Naive B cell (primary cell): Measurements from ENCODE around the gene JAG2. TPM values are rescaled to one million over a fixed set of nuclear protein-coding genes. Genes with fewer than 3 reads are reported as not detected.
"Not testable (repeated sequence)": the region's sequence is repeated elsewhere in the genome, so short reads cannot be mapped to it uniquely, and the experiment has no call there.

Source experiments
- ATAC-seq, 2 donors: fragments of 150-1000 bp; cut with Tn5 transposase; 2 replicates each; pipeline ENCODE4 v1.10.0; 2021; ENCODE audit warnings: low read depth in 2 of 2, mild to moderate bottlenecking in 2 of 2, moderate library complexity in 2 of 2
- DNase-seq: peaks from one replicate; pipeline ENCODE4 v3.0.0; 2022
- H3K27ac Mint-ChIP-seq, 6 donors: one replicate each; pipeline ENCODE4 v1.8.0; 2020 to 2022; ENCODE audit warnings: mild to moderate bottlenecking in 6 of 6, mixed read lengths in 6 of 6, moderate library complexity in 5 of 6, inconsistent platforms in 2 of 6
- H3K27me3 Mint-ChIP-seq, 3 donors: one replicate each; pipeline ENCODE4 v1.8.0; 2021 to 2022; ENCODE audit warnings: mixed read lengths in 3 of 3, mild to moderate bottlenecking in 1 of 3
- H3K36me3 Mint-ChIP-seq, 2 donors: one replicate each; pipeline ENCODE4 v1.8.0; 2020 to 2022; ENCODE audit warnings: mixed read lengths in 2 of 2, inconsistent platforms in 1 of 2, mild to moderate bottlenecking in 1 of 2
- H3K4me1 Mint-ChIP-seq, 3 donors: one replicate each; pipeline ENCODE4 v1.8.0; 2020 to 2022; ENCODE audit warnings: mixed read lengths in 3 of 3, inconsistent platforms in 1 of 3, mild to moderate bottlenecking in 1 of 3, moderate library complexity in 1 of 3
- H3K4me3 Mint-ChIP-seq, 8 donors: one replicate each; pipeline ENCODE4 v1.8.0; 2020 to 2022; ENCODE audit warnings: mild to moderate bottlenecking in 8 of 8, mixed read lengths in 8 of 8, moderate library complexity in 8 of 8, inconsistent platforms in 2 of 8
- H3K9me3 Mint-ChIP-seq, 7 donors: one replicate each; pipeline ENCODE4 v1.8.0; 2020 to 2022; ENCODE audit warnings: mixed read lengths in 7 of 7, mild to moderate bottlenecking in 5 of 7, inconsistent platforms in 2 of 7, moderate library complexity in 1 of 7
- polyA plus RNA-seq, 6 donors: library from polyadenylated mRNA; unstranded; fragments of 300-500 nt; fragmentation: Illumina TruSeq; gene quantifications; one replicate each; pipeline ENCODE4 v1.2.3, GENCODE V29; 2021; ENCODE audit warnings: low read depth in 6 of 6

JAG2 gene
- polyA plus RNA-seq, 6 donors from 2014 or later: not detected

DNA sequence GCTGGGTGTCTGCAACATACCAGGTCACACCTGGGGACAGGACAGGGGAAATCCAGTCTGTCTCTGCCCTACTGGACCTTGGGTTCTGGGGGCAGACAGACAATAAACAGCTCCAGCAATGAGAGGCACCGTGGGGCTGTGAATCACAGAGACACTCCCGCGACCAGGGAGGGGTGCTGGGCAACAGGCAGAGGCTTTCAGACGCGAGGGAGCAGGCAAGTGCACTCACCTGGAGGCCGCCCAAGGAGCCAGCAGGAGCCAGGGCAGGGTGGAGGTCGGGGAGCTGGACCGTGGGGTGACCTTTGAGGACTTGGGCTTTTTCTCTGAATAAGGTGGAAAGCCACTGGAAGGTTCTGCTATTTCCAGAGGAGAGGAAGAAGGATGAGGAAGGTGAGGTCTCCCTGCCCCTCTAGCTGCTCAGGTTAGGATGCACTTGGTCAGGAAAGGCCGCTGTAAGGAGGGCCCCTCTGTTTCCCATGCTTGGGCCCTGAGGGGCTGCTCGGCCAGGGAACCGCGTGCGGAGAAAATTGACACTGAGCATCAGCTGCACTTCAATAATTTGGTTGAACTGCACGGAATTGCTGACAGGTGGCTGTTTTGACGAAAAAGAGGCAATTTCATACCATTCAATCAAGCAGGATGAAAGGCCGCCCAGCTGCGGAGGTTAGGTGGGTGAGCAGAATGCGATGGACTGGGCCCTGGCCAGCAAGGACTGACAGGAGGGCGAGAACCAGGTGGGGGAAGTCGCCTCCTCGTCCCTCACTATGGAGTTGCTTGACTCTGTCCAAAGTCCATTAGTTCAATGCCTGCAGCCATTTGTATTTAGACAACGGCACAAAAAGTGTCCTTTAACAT, 42.2 kb downstream of the JAG2 start:
- ATAC-seq: no peak
- H3K4me1 Mint-ChIP-seq: peaks cover 0 to 4% (median 0%) of the 10 kb centered on the region in 3 donors

DNA sequence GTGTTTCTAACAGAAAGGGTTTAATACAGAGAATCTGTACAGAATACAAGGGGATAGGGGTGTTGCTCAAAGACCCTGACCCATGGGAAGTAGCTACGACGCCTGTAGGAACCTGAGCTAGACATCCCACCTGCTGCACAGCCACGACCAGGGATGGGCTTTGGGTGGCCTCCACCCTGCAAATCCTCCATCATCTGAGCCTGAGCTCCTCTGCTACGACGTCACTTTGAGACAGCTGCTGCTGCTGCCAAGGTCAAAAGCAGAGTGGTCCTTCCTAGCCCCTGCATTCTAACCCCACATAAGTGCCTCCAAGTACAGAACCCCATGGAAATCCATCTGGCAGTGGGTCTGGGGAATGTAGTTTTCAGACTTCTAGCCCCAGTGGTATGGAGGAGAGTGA, 43.8 kb downstream of the JAG2 start:
- H3K9me3 Mint-ChIP-seq: peaks cover 5 to 31% (median 23%) of the 10 kb centered on the region in 7 donors
- peaks cover 0 to 4% (median 0%) of the 10 kb centered on the region in 3 donors for H3K4me1 Mint-ChIP-seq
- peaks cover 28 to 68% (median 61%) of the 10 kb centered on the region in 3 donors for H3K27me3 Mint-ChIP-seq
- H3K4me3 Mint-ChIP-seq: no peak overlapping the region
- H3K36me3 Mint-ChIP-seq: peaks cover 9 to 21% of the 10 kb centered on the region in 2 donors
- DNase-seq (no peak), ATAC-seq (no peak)
- no peak overlapping the region for H3K27ac Mint-ChIP-seq

More for the DNA sequence above, 42.2 kb downstream of the JAG2 start:
- Mint-ChIP-seq H3K36me3 (peaks cover 3 to 13% of the 10 kb centered on the region in 2 donors), H3K27me3 (peaks cover 28 to 59% (median 53%) of the 10 kb centered on the region in 3 donors), H3K9me3 (peaks cover 4 to 33% (median 19%) of the 10 kb centered on the region in 7 donors), H3K27ac (no peak overlapping the region), H3K4me3 (no peak overlapping the region)
- DNase-seq: no peak

DNA sequence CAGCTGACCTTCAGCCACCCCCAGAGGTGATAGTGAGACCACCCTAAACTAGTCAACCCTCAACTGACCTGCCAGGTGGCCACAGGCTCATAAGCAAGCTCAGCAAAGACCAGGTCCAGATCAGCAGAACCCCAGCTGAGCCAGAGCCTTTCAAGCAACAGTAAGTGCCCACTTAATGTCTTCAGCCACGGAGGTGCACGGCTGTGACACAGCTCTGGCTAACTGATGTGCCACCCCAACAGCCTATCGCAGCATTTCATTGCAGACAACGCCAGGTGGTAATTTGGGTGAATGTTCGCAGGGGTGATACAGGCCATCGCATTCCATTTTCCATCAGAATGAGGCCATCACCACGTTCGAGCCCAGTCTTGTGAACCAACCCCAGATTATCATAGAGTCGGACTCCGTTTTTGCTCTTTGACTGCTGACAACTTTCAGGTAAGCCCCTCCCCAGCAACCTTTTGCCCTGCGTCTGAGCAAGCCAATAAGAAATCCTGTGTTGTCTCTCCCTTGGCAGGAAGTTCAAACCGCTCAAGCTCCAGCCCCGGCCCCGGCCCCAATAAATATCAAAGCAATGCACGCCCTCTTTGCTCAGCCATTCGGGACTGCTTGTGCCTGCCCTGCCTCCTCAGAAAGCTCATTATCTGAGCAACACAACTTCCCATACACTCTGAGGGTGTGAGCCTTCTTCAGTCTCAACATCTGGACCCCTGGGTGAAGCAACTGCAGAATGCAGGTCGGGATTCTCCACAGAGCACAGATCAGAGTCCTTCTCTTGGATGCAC, 44.4 kb downstream of the JAG2 start:
- no peak for ATAC-seq
- no peak for DNase-seq
- Mint-ChIP-seq H3K27ac (no peak overlapping the region), H3K36me3 (peaks cover 9 to 21% of the 10 kb centered on the region in 2 donors), H3K4me1 (peaks cover 0 to 4% (median 0%) of the 10 kb centered on the region in 3 donors), H3K4me3 (peak overlapping the region in 1 of 8 donors; percentile 62), H3K9me3 (peaks cover 5 to 25% (median 22%) of the 10 kb centered on the region in 7 donors), H3K27me3 (peaks cover 28 to 66% (median 65%) of the 10 kb centered on the region in 3 donors)

DNA sequence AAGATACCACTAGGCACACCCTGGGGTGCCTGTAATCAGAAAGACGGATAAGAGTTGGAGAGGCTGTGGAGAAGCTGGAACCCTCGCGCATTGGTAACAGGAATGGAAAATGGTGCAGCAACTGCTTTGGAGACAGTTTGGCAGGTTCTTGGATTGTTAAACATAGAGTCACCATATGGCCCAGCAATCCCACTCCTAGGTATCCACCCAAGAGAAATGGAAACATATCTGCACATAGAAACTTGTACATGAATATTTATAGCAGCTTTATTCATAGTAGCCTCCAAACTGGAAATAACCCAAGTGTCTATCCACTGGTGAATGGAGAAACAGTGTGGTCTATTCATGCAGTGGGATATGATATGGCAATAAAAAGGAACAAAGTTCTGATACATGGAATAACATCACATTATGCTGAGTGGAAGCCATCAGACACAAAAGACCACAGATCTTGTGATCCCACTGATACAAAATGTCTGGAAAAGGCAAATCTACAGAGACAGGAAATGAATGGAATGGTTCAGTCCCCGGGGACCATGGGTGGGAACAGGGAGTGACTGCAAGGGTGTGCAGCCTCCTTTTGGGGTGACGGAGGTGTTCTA, 45.4 kb downstream of the JAG2 start:
- Mint-ChIP-seq H3K9me3 (peaks cover 5 to 23% (median 22%) of the 10 kb centered on the region in 7 donors), H3K36me3 (peaks cover 9 to 21% of the 10 kb centered on the region in 2 donors), H3K27me3 (peaks cover 29 to 65% (median 62%) of the 10 kb centered on the region in 3 donors)

DNA sequence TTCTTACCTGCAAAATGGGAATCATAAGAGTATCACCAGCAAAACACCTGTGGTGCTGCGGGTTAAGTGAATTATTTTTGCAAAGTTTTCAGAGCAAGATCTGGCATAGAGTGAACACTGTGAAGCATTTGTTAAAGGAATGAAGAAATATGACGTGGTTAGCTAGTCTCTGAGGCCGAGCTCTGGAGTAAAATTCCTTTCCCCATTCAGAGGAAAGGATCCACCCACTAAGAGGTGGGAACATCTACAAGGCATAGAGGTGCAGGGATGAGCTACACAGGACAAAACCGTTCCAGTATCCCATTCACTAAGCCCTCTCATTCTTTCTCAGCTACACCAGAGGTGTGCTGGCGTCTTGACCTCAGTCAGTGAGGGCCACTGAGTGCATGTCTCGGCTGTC, 48.5 kb downstream of the JAG2 start:
- DNase-seq (no peak), ATAC-seq (no peak)
- H3K27me3 Mint-ChIP-seq: peaks cover 14 to 61% (median 59%) of the 10 kb centered on the region in 3 donors
- peaks cover 9 to 21% of the 10 kb centered on the region in 2 donors for H3K36me3 Mint-ChIP-seq
- peak overlapping the region in 1 of 8 donors; percentile 18 for H3K4me3 Mint-ChIP-seq
- H3K9me3 Mint-ChIP-seq: peaks cover 5 to 23% (median 22%) of the 10 kb centered on the region in 7 donors
- no peak overlapping the region for H3K27ac Mint-ChIP-seq
- peaks cover 0 to 4% (median 0%) of the 10 kb centered on the region in 3 donors for H3K4me1 Mint-ChIP-seq

More for the DNA sequence above, 45.4 kb downstream of the JAG2 start:
- no peak overlapping the region for H3K4me3 Mint-ChIP-seq
- ATAC-seq (no peak), DNase-seq (no peak)
- H3K4me1 Mint-ChIP-seq: peaks cover 0 to 4% (median 0%) of the 10 kb centered on the region in 3 donors
- H3K27ac Mint-ChIP-seq: no peak overlapping the region

DNA sequence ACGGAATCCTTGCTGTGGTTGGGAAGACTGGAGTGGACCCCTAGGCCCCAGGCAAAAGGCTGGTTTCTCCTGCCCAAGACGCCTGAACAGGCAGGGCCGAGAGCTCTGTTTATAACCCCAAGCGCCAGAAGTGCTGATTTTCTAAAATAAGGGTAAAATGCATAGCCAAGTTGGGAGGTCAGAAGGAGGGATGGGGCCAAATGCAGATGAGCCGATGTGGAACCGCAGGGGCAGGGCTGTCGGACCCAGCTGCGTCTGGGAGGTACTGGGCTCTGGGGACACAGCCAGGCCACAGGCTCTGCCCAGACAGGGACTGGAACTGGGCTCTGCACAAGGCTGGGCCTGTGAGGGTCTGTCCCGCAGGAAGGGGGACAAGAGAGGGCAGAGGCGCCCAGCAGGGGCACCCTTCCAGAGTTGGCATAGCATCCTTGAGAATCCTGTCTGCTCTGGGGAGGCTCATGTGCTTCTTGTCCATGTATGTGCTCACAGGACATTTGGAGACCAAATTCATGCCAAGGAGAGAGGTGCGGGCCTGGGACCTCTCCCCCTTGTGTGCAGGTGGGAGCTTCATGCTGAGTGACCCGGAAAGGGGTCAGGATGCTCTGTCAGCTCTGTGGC, 49.1 kb downstream of the JAG2 start:
- H3K27me3 Mint-ChIP-seq: peaks cover 12 to 55% (median 53%) of the 10 kb centered on the region in 3 donors

DNA sequence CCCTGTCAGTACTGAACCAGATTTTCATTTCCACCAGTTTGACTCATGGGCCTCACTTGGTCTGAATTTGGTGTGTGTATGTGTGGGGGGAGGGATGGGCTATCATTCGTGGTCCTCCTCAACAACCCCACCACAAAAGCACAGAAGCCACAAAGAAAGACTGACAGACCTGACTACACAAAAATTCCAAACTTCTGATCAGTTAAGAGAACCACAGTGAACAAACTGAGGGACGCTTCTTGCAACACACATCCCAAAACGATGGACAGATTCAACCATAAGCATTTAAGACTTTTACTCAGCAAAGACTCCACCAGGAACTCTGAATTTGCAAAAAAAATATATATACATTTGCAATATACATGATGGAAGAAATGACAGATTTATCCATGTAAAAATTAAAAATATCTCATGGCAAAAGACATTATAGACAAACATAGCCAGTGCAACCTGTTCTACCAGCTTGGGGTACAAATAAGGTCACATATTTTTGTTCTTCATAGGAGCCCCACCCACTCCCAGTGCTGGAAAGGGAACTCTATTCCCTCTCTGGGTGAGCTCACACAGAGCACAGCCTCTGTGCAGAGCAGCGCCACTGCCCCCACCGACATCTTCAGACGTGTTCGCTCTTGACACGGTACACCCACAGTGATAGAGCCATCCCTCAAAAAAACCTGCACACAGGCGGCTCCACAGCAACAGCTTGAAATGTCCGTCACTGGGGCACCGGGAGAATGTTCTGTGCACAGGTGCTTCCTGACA, 49.7 kb downstream of the JAG2 start:
- no peak for DNase-seq
- Mint-ChIP-seq H3K9me3 (peaks cover 5 to 23% (median 21%) of the 10 kb centered on the region in 7 donors), H3K27me3 (peaks cover 12 to 48% (median 46%) of the 10 kb centered on the region in 3 donors), H3K27ac (no peak overlapping the region), H3K4me3 (no peak overlapping the region), H3K4me1 (no peaks in the 10 kb centered on the region), H3K36me3 (peaks cover 9 to 21% of the 10 kb centered on the region in 2 donors)
- ATAC-seq: no peak

More for the DNA sequence above, 49.1 kb downstream of the JAG2 start:
- no peak for DNase-seq
- Mint-ChIP-seq H3K4me1 (peaks cover 0 to 3% (median 0%) of the 10 kb centered on the region in 3 donors), H3K9me3 (peaks cover 5 to 23% (median 22%) of the 10 kb centered on the region in 7 donors), H3K4me3 (no peak overlapping the region), H3K27ac (no peak overlapping the region), H3K36me3 (peaks cover 9 to 21% of the 10 kb centered on the region in 2 donors)
- ATAC-seq: no peak

DNA sequence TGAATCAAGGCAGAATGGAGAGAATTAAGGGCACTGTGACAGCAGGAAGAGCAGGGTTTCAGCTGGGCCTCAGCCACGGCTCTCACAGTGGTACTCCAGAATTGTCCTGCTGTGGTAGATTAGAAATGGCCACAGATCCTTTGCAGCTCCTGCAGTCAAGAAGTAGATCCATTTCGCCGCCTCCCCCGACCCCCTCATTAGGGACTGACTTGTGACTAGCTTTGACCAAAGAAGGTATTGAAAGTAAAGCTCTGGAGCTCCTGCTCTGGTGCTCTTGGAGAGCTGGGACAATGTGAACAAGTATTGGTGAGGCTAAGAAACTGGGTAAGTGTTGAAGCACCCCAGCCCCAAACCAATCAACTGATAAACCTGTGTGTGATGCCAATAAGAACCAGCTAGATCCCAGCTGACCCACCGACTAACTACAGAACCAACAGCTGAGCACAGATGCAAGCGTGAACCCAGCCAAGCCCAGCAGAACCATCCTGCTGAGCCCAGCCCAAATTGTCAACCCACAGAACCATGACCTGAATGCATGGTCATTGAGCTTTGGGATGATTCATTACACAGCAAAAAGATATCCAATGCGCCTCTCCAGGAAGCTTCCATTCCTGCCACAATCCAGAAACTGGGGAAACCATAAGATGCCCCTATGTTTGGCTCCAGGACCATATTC, 50.7 kb downstream of the JAG2 start:
- Mint-ChIP-seq H3K36me3 (peaks cover 9 to 21% of the 10 kb centered on the region in 2 donors), H3K9me3 (peaks cover 5 to 23% (median 21%) of the 10 kb centered on the region in 7 donors), H3K4me3 (no peak overlapping the region), H3K4me1 (no peaks in the 10 kb centered on the region), H3K27me3 (peaks cover 11 to 41% (median 40%) of the 10 kb centered on the region in 3 donors), H3K27ac (no peak overlapping the region)
- DNase-seq (no peak), ATAC-seq (no peak)

DNA sequence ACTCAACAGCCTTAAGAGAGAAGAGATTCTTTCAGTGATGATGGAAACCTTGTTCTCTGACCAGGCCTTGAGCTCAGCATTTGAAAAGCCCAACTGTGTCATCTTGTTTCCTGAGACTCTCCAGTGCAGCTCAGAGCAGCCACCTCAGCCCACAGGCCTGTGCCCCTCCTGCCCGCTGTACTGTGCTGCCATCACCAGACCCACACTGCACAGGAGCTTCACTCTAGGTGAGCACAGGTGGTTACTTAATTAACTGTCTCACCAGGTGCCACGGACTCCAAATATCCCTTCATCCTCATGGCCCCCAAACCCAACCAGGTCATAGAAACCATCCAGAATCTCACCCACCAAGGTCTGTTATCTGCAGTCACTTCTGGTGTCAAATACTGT, 51.3 kb downstream of the JAG2 start:
- peaks cover 8 to 18% of the 10 kb centered on the region in 2 donors for H3K36me3 Mint-ChIP-seq
- ATAC-seq (no peak), DNase-seq (no peak)
- H3K9me3 Mint-ChIP-seq: peaks cover 4 to 19% (median 17%) of the 10 kb centered on the region in 7 donors
- H3K4me1 Mint-ChIP-seq: no peaks in the 10 kb centered on the region
- no peak overlapping the region for H3K27ac Mint-ChIP-seq
- H3K27me3 Mint-ChIP-seq: peaks cover 8 to 37% (median 36%) of the 10 kb centered on the region in 3 donors
- H3K4me3 Mint-ChIP-seq: no peak overlapping the region

DNA sequence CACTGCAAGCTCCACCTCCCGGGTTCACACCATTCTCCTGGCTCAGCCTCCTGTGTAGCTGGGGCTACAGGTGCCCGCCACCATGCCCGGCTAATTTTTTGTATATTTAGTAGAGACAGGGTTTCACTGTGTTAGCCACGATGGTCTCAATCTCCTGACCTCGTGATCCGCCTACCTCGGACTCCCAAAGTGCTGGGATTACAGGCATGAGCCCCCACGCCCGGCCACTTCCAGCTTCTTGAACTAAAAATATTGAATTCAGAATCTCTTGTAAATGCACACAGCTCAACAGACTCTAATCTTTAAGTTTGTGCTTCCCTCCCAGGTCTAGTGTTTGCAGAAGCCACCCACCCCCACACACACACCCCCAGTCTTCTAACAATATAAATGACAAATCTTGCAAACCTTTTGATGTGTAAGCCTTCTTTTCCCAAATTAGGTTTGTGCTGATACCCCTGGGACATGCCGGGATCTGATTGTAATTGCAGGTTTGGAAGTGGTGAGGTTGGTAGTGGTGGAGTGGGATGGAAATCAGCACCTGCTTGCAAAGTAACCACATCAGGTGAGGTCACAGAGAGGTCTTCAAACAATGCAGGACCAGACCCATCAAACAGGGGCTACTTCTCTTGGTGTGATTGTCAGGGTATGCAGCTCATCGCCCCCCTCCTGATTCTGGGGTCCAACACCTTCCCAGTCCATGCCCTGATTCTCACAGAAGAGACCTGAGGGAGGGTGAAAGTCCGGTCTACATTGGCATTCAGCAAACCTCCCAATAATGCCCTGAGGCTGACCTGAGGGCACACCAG, 51.9 kb downstream of the JAG2 start:
- Mint-ChIP-seq H3K27ac (peak overlapping the region in 1 of 6 donors; percentile 46), H3K9me3 (peaks cover 2 to 13% (median 11%) of the 10 kb centered on the region in 7 donors), H3K27me3 (peaks cover 5 to 31% (median 30%) of the 10 kb centered on the region in 3 donors), H3K4me1 (no peaks in the 10 kb centered on the region), H3K4me3 (no peak overlapping the region), H3K36me3 (peaks cover 5 to 12% of the 10 kb centered on the region in 2 donors)
- DNase-seq (no peak), ATAC-seq (no peak)

DNA sequence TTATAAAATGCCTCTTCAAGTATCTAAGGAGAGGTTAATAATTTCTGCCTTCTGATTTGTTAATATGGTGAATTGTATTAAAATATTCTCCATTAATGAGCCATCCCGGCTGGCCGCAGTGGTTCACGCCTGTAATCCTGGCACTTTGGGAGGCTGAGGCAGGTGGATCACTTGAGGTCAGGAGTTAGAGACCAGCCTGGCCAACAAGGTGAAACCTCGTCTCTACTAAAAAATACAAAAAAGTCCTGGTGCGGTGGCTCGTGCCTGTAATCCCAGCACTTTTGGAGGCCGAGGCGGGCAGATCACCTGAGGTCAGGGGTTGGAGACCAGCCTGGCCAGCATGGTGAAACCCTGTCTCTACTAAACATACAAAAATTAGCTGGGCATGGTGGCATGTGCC, 59.3 kb downstream of the JAG2 start:
- H3K4me3 Mint-ChIP-seq, H3K36me3 Mint-ChIP-seq, H3K4me1 Mint-ChIP-seq, H3K27ac Mint-ChIP-seq, H3K9me3 Mint-ChIP-seq, ATAC-seq, DNase-seq: not testable (repeated sequence)
- H3K27me3 Mint-ChIP-seq: peaks cover 17 to 33% (median 24%) of the 10 kb centered on the region in 3 donors
